HepG2 (cell line): ENCODE measurements around the gene ZNF302. TPM values are rescaled to one million over a fixed set of nuclear protein-coding genes. Genes with fewer than 3 reads are reported as not detected.

Source experiments
- ATAC-seq: fragments of 200-7000 bp; cut with Tn5 transposase; 3 replicates; pipeline ENCODE4 v1.9.1; 2020; ENCODE audit warnings: mild to moderate bottlenecking, moderate library complexity
- BruUV-seq: library from RNA; stranded (reverse); fragments of 400-500 nt; replicated peaks from 2 replicates; lab custom pipeline; 2021; lab: Mats Ljungman, UMichigan
- CTCF ChIA-PET: fragments of 300-600 bp; formaldehyde crosslinking; extraction: SDS; loops from one replicate; lab custom pipeline; 2021; ENCODE audit warnings: low total read pairs, inconsistent platforms, low intra/inter-chr PET ratio; lab: Yijun Ruan, JAX
- POLR2A ChIA-PET: fragments of 350-600 bp; sonication (Branson Sonifier 250); formaldehyde crosslinking; loops from one replicate; lab custom pipeline; 2020; ENCODE audit warnings: antibody characterized with exemption, inconsistent platforms; lab: Yijun Ruan, JAX
- DNase-seq: peaks from one replicate; pipeline ENCODE4 v3.0.0-alpha.2; 2015; ENCODE audit warnings: low spot score
- FAIRE-seq: peaks from 3 replicates; lab custom pipeline; 2011; peaks lifted over from hg19 to GRCh38; lab: Jason Lieb, UNC
- H2AFZ ChIP-seq: one replicate; pipeline ENCODE4 v1.6.1; 2011; ENCODE audit warnings: low read length, inconsistent platforms
- H3K27ac ChIP-seq: fragments of 300-600 bp; 3 replicates; pipeline ENCODE4 v1.8.0; 2011; ENCODE audit warnings: mixed run types, mild to moderate bottlenecking, mixed read lengths, low read length, inconsistent platforms; ENCODE audit not compliant: insufficient read depth; ENCODE audit errors: extremely low read length
- H3K27me3 ChIP-seq, 2 experiments: fragments of 200-600 bp in 1 of 2; 2 replicates in 1 of 2; 3 replicates in 1 of 2; pipeline versions ENCODE4 v1.6.0 to v1.8.0; 2011; ENCODE audit warnings: low read length in 2 of 2, mild to moderate bottlenecking in 2 of 2, moderate library complexity in 2 of 2, inconsistent platforms in 1 of 2; ENCODE audit not compliant: insufficient read depth in 2 of 2, control insufficient read depth in 1 of 2
- H3K36me3 ChIP-seq, 2 experiments: fragments of 200-600 bp in 1 of 2; replicated peaks in 1 of 2; 2 replicates in 1 of 2; 3 replicates in 1 of 2; pipeline versions ENCODE4 v1.5.1 to v1.8.0; 2011; ENCODE audit warnings: low read length in 2 of 2, inconsistent platforms in 1 of 2; ENCODE audit not compliant: insufficient read depth in 2 of 2, control insufficient read depth in 1 of 2
- H3K4me1 ChIP-seq: 2 replicates; pipeline ENCODE4 v1.5.1; 2012; ENCODE audit warnings: low read length, inconsistent platforms; ENCODE audit not compliant: insufficient read depth
- H3K4me2 ChIP-seq: 2 replicates; pipeline ENCODE4 v1.6.0; 2011; ENCODE audit warnings: low read depth, low read length, inconsistent platforms
- H3K4me3 ChIP-seq, 3 experiments: fragments of 200-600 bp in 1 of 3; sonication (generic), shearing (Covaris generic) in 1 of 3; replicated peaks in 1 of 3; 2 replicates each; pipeline ENCODE4 v1.5.1; 2011 to 2016; ENCODE audit warnings: low read length in 3 of 3, inconsistent platforms in 2 of 3, low read depth in 2 of 3, mild to moderate bottlenecking in 2 of 3, control low read depth in 1 of 3, mixed read lengths in 1 of 3; ENCODE audit not compliant: insufficient read depth in 1 of 3
- H3K79me2 ChIP-seq: one replicate; pipeline ENCODE4 v1.6.1; 2011; ENCODE audit warnings: low read length, inconsistent platforms; ENCODE audit not compliant: insufficient read depth
- H3K9ac ChIP-seq: 2 replicates; pipeline ENCODE4 v1.6.0; 2011; ENCODE audit warnings: mild to moderate bottlenecking, low read depth, low read length, inconsistent platforms; ENCODE audit not compliant: insufficient read depth
- H3K9me3 ChIP-seq: 2 replicates; pipeline ENCODE4 v1.5.1; 2012; ENCODE audit warnings: mild to moderate bottlenecking, low read length
- H4K20me1 ChIP-seq: 2 replicates; pipeline ENCODE4 v1.6.0; 2011; ENCODE audit warnings: inconsistent platforms, mild to moderate bottlenecking, low read length, moderate library complexity; ENCODE audit not compliant: insufficient read depth
- HDAC6 ChIP-seq: fragments of 200-600 bp; sonication (generic); IDR thresholded peaks from 2 replicates; pipeline ENCODE4 v1.7.0; 2017; ENCODE audit warnings: mild to moderate bottlenecking, antibody characterized with exemption, low read length, low read depth
- IRF1 ChIP-seq: sonication (generic); formaldehyde crosslinking; IDR thresholded peaks from 2 replicates; pipeline ENCODE4 v1.4.0; 2020; ENCODE audit warnings: low read depth, mild to moderate bottlenecking, missing genetic modification reagents
- ISL2 ChIP-seq: sonication (generic); formaldehyde crosslinking; IDR thresholded peaks from 2 replicates; pipeline ENCODE4 v1.5.0; 2020; ENCODE audit warnings: missing genetic modification reagents
- KLF15 ChIP-seq: sonication (generic); formaldehyde crosslinking; IDR thresholded peaks from 2 replicates; pipeline ENCODE4 v1.8.1; 2023; ENCODE audit warnings: borderline replicate concordance, mild to moderate bottlenecking, inconsistent platforms, missing genetic modification reagents, mixed read lengths
- NR1H2 ChIP-seq: sonication (generic); formaldehyde crosslinking; IDR thresholded peaks from 2 replicates; pipeline ENCODE4 v1.8.1; 2022; ENCODE audit warnings: low read depth, missing genetic modification reagents, borderline replicate concordance
- PRMT3 ChIP-seq: sonication (generic); formaldehyde crosslinking; IDR thresholded peaks from 2 replicates; pipeline ENCODE4 v1.8.1; 2022; ENCODE audit warnings: low read depth, mild to moderate bottlenecking, moderate library complexity, missing genetic modification reagents, borderline replicate concordance
- ZBTB1 ChIP-seq: sonication (generic); formaldehyde crosslinking; IDR thresholded peaks from 2 replicates; pipeline ENCODE4 v1.4.0; 2020; ENCODE audit warnings: missing genetic modification reagents, borderline replicate concordance
- ZFP36L2 ChIP-seq: sonication (generic); formaldehyde crosslinking; IDR thresholded peaks from 2 replicates; pipeline ENCODE4 v1.4.0; 2020; ENCODE audit warnings: missing genetic modification reagents
- ZNF160 ChIP-seq: sonication (generic); formaldehyde crosslinking; IDR thresholded peaks from 2 replicates; pipeline ENCODE4 v1.8.0; 2022; ENCODE audit warnings: mild to moderate bottlenecking, inconsistent platforms, missing genetic modification reagents
- ZNF784 ChIP-seq: sonication (generic); formaldehyde crosslinking; IDR thresholded peaks from 2 replicates; pipeline ENCODE4 v1.5.1; 2020; ENCODE audit warnings: missing genetic modification reagents, mild to moderate bottlenecking, borderline replicate concordance
- WGBS: methylation state at CpG from one replicate; pipeline ENCODE4 v1.1.6; 2017; ENCODE audit warnings: low lambda C conversion rate; 5-methylcytosine and 5-hydroxymethylcytosine counted together
- in situ Hi-C: cut with HindIII; loops from 2 replicates; pipeline ENCODE4 v1.10.0; 2017; ENCODE audit warnings: low pct_unique_long_range_greater_than_20kb; ENCODE audit not compliant: extremely low pct_ligation_motif_present
- intact Hi-C: fragments of 100-400 bp; cut with micrococcal nuclease; formaldehyde crosslinking; loops from one replicate; pipeline ENCODE4 v1.10.0; 2022; ENCODE audit not compliant: unreplicated experiment
- polyA plus RNA-seq, 8 experiments: library from polyadenylated mRNA; depleted of rRNA in 3 of 8; stranded (reverse) in 7 of 8; unstranded in 1 of 8; fragments of >200 nt; fragmentation: Illumina TruSeq in 4 of 8; extraction: Trizol in 4 of 8; gene quantifications; 2 replicates each; pipeline versions ENCODE4 v1.2.1 to v1.2.3, GENCODE V29; 2011 to 2016; ENCODE audit warnings: low read depth in 4 of 8, missing spikeins in 1 of 8, mixed read lengths in 1 of 8; ENCODE audit not compliant: insufficient read depth in 1 of 8
- total RNA-seq, 5 experiments: library from RNA; depleted of rRNA; stranded (reverse); fragments of >200 nt; fragmentation: Illumina TruSeq; extraction: Trizol; gene quantifications; 2 replicates each; pipeline ENCODE4 v1.2.3, GENCODE V29; 2016; ENCODE audit warnings: low read depth in 1 of 5
- TF ChIP-seq, protein P1 (sequence below): IDR thresholded peaks from 2 replicates; pipeline ENCODE4 v1.6.1; 2016; ENCODE audit warnings: low read depth

The ZNF302 gene
- total and polyA plus RNA-seq, 2 of the 13 experiments (the other 11 are each of a cell fraction or from before 2014, with no cell fraction given) = not detected

GRCh38 chr19:34692549-34692948 lies 15.1 kb downstream of the ZNF302 start:
- H3K9ac ChIP-seq = no peak overlapping the region
- H3K79me2 ChIP-seq = no peaks in the 10 kb centered on the region
- no peak overlapping the region for H3K4me2 ChIP-seq
- DNase-seq = no peak
- no peaks in the 10 kb centered on the region for H3K9me3 ChIP-seq
- H3K4me1 ChIP-seq = no peaks in the 10 kb centered on the region
- H3K27me3 ChIP-seq = no peaks in the 10 kb centered on the region; a peak in 1 of 5 replicates
- intact Hi-C loops = no loop called here
- no peaks in the 10 kb centered on the region for H3K36me3 ChIP-seq
- in situ Hi-C loops = no loop called here
- no peak for TF ChIP-seq NR1H2 (CRISPR knock-in tag)
- no peak for TF ChIP-seq HDAC6
- TF ChIP-seq KLF15 = no peak
- TF ChIP-seq ZNF784 (CRISPR knock-in tag) = no peak
- TF ChIP-seq ZFP36L2 (CRISPR knock-in tag) = no peak
- TF ChIP-seq ZNF160 (CRISPR knock-in tag) = no peak
- TF ChIP-seq IRF1 (CRISPR knock-in tag) = no peak
- TF ChIP-seq, protein P1, sequence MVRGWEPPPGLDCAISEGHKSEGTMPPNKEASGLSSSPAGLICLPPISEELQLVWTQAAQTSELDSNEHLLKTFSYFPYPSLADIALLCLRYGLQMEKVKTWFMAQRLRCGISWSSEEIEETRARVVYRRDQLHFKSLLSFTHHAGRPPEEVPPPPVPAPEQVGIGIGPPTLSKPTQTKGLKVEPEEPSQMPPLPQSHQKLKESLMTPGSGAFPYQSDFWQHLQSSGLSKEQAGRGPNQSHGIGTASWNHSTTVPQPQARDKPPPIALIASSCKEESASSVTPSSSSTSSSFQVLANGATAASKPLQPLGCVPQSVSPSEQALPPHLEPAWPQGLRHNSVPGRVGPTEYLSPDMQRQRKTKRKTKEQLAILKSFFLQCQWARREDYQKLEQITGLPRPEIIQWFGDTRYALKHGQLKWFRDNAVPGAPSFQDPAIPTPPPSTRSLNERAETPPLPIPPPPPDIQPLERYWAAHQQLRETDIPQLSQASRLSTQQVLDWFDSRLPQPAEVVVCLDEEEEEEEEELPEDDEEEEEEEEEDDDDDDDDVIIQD (CRISPR knock-in tag) = no peak
- no peak for TF ChIP-seq ISL2
- TF ChIP-seq PRMT3 (CRISPR knock-in tag) = no peak
- TF ChIP-seq ZBTB1 (CRISPR knock-in tag) = no peak
- TF ChIP-seq, all 625 proteins: peak for 0
- ATAC-seq (no peak), FAIRE-seq (no peak)
- POLR2A ChIA-PET = no interaction called here
- no peaks in the 10 kb centered on the region for H4K20me1 ChIP-seq
- WGBS = 2% methylated on average over 2 of the region's 2 CpGs
- no peak overlapping the region for H3K4me3 ChIP-seq
- BruUV-seq = no TSS peak
- H3K27ac ChIP-seq = no peak overlapping the region
- H2AFZ ChIP-seq = no peak overlapping the region
- CTCF ChIA-PET = no interaction called here
